ENCODE results near the gene ADGRL3.

ADGRL3 gene

GRCh38 chr4:61426229-61426628 is 226.1 kb downstream of the ADGRL3 start:
- DNase-seq (ENCODE audit: low read depth) = no peak

- no peak for DNase-seq (ENCODE audit: low read depth)
Measured at GRCh38 chr4:61427099-61427817, 227.1 kb downstream of the ADGRL3 start.

GRCh38 chr4:61427818-61428495 is 227.8 kb downstream of the ADGRL3 start:
- no peak for DNase-seq (ENCODE audit: low read depth)

- no peak for DNase-seq (ENCODE audit: low read depth)
Measured at GRCh38 chr4:61428950-61429349, 228.8 kb downstream of the ADGRL3 start.

- DNase-seq (ENCODE audit: low read depth) = no peak
Measured at GRCh38 chr4:61431131-61431530, 231.0 kb downstream of the ADGRL3 start.

- DNase-seq (ENCODE audit: low read depth) = no peak
Measured at GRCh38 chr4:61437923-61438322, 237.8 kb downstream of the ADGRL3 start.

GRCh38 chr4:61440321-61440720 is 240.2 kb downstream of the ADGRL3 start:
- DNase-seq (ENCODE audit: low read depth) = no peak

GRCh38 chr4:61442936-61443335 is 242.8 kb downstream of the ADGRL3 start:
- DNase-seq (ENCODE audit: low read depth) = peak; percentile 53

- peak; percentile 58 for DNase-seq (ENCODE audit: low read depth)
Measured at GRCh38 chr4:61443813-61444510, 243.8 kb downstream of the ADGRL3 start.

GRCh38 chr4:61445374-61446063 is 245.4 kb downstream of the ADGRL3 start:
- no peak for DNase-seq (ENCODE audit: low read depth)

- no peak for DNase-seq (ENCODE audit: low read depth)
Measured at GRCh38 chr4:61446941-61447340, 246.8 kb downstream of the ADGRL3 start.

GRCh38 chr4:61447918-61448317 is 247.8 kb downstream of the ADGRL3 start:
- DNase-seq (ENCODE audit: low read depth) = no peak

GRCh38 chr4:61451935-61452334 is 251.8 kb downstream of the ADGRL3 start:
- no peak for DNase-seq (ENCODE audit: low read depth)

GRCh38 chr4:61461956-61462355 is 261.8 kb downstream of the ADGRL3 start:
- no peak for DNase-seq (ENCODE audit: low read depth)

- DNase-seq (ENCODE audit: low read depth) = peak; percentile 85
Measured at GRCh38 chr4:61462451-61463326, 262.6 kb downstream of the ADGRL3 start.

- peak; percentile 92 for DNase-seq (ENCODE audit: low read depth)
Measured at GRCh38 chr4:61468024-61468720, 268.0 kb downstream of the ADGRL3 start.

- DNase-seq (ENCODE audit: low read depth) = no peak
Measured at GRCh38 chr4:61473306-61473705, 273.2 kb downstream of the ADGRL3 start.

GRCh38 chr4:61478340-61478739 is 278.2 kb downstream of the ADGRL3 start:
- no peak for DNase-seq (ENCODE audit: low read depth)

- peak; percentile 38 for DNase-seq (ENCODE audit: low read depth)
Measured at GRCh38 chr4:61485056-61485455, 284.9 kb downstream of the ADGRL3 start.

- no peak for DNase-seq (ENCODE audit: low read depth)
Measured at GRCh38 chr4:61489927-61490326, 289.8 kb downstream of the ADGRL3 start.

GRCh38 chr4:61493041-61493440 is 292.9 kb downstream of the ADGRL3 start:
- DNase-seq (ENCODE audit: low read depth) = no peak

Measured in amniotic epithelial cell (primary cell).